Body of pancreas (tissue), 4 donors: ENCODE results near the gene IP6K2.

Source experiments
- POLR2A ChIP-seq, 3 donors: fragments of 450-650 bp; IDR thresholded peaks; one replicate each; pipeline ENCODE4 v1.6.1; 2016; ENCODE audit warnings: antibody characterized with exemption in 3 of 3, mild to moderate bottlenecking in 2 of 3
- TF ChIP-seq, protein P1 (sequence below), 7 experiments: fragments of 450-650 bp in 4 of 7; fragments of 200-600 bp in 3 of 7; sonication (generic) in 3 of 7; IDR thresholded peaks; one replicate each; pipeline ENCODE4 v1.5.1; 2016 to 2019; ENCODE audit warnings: antibody characterized with exemption in 7 of 7

DNA sequence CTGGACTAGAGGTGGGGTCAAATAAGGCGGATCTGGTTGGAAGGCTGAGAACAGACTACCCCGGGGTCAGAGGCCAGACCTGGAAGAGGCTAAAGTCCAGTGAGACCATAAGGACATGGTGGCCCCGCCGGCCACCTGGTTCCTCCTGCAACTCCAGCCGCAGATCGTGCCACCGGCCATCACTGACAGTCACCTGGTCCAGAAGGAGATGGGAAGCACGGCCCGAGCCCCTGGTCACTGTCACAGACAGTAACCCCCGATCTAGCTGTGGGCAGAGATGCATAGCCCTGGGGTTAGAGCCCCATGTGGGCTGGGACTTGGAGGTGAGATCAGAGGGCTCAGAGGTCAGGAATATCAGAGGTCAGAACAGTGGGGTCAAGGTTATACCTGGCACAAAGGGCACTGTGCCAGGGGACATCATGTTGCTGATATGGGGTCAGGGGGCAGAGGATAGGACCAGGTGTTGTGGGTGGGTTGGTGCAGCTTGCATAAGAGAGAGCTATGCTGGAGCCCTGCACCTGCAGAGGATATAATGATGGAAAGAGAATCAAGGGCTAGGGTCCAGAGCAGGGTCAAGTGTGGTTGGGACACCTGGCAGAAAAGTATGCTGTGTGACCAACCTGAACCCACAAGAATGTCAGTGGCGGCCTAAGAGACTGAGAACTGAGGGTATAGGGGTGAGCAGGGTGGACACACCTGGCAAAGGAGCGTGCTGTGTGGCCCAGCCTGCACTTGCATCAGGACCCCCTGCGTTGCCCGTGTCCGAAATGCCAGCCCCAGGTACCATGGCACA lies 63.9 kb downstream of the IP6K2 start:
- TF ChIP-seq, protein P1, sequence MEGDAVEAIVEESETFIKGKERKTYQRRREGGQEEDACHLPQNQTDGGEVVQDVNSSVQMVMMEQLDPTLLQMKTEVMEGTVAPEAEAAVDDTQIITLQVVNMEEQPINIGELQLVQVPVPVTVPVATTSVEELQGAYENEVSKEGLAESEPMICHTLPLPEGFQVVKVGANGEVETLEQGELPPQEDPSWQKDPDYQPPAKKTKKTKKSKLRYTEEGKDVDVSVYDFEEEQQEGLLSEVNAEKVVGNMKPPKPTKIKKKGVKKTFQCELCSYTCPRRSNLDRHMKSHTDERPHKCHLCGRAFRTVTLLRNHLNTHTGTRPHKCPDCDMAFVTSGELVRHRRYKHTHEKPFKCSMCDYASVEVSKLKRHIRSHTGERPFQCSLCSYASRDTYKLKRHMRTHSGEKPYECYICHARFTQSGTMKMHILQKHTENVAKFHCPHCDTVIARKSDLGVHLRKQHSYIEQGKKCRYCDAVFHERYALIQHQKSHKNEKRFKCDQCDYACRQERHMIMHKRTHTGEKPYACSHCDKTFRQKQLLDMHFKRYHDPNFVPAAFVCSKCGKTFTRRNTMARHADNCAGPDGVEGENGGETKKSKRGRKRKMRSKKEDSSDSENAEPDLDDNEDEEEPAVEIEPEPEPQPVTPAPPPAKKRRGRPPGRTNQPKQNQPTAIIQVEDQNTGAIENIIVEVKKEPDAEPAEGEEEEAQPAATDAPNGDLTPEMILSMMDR (IDR thresholded peaks at IDR 0.05), result no peak
- no peak for TF ChIP-seq POLR2A (IDR thresholded peaks at IDR 0.05)
